Inferior parietal cortex (tissue), 1 donor: ENCODE measurements around the gene NEXN.
"Not testable (repeated sequence)": the region's sequence is repeated elsewhere in the genome, so short reads cannot be mapped to it uniquely, and the experiment has no call there.

Experiments used
- DNase-seq: peaks from one replicate; pipeline ENCODE4 v3.0.0-alpha.2; 2016; ENCODE audit errors: extremely low spot score

NEXN gene

GRCh38 chr1:77906019-77906545 lies 17.7 kb downstream of the NEXN start:
- no peak for DNase-seq

DNA sequence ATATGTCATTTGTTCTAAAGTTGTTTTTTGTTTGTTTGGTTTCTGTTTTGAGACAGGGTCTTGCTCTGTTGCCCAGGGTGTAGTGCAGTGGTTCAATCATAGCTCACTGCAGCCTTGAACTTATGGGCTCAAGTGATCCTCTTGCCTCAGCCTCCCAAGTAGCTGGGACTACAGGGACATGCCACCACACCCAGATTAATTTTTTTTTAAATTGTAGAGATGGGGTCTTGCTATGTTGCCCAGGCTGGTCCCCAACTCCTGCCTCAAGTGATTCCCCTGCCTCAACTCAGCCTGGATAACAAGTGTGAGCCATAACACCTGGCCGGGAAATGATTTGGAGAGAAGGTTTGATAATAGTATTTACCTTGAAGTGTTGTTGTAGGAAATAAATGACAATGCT lies 18.2 kb downstream of the NEXN start:
- DNase-seq = no peak

DNA sequence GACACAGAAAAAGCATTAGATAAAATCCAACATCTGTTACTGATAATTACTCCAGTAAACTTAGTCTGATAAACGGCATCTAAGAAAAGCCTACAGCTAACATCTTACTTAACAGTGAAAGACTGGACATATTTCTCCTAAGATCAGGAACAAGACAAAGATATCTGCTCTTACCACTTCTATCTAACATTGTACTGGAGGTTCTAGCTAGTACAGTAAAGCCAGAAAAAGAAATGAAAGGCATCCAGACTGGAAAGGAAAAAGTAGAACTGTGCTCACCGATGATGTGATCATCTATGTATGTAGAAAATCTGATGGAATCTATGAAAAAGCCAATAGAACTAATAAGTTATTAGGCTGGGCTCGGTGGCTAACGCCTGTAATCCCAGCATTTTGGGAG lies 21.7 kb downstream of the NEXN start:
- no peak for DNase-seq

DNA sequence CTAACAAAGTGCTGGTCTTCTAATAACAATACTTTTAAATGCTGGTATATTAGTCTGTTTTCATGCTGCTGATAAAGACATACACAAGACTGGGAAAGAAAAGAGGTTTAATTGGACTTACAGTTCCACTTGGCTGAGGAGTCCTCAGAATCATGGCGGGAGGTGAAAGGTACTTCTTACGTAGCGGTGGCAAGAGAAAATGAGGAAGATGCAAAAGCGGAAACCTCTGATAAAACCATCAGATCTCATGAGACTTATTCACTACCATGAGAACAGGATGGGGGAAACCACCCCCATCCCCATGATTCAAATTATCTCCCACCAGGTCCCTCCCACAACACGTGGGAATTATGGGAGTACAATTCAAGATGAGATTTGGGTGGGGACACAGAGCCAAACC lies 30.5 kb downstream of the NEXN start:
- not testable (repeated sequence) for DNase-seq

DNA sequence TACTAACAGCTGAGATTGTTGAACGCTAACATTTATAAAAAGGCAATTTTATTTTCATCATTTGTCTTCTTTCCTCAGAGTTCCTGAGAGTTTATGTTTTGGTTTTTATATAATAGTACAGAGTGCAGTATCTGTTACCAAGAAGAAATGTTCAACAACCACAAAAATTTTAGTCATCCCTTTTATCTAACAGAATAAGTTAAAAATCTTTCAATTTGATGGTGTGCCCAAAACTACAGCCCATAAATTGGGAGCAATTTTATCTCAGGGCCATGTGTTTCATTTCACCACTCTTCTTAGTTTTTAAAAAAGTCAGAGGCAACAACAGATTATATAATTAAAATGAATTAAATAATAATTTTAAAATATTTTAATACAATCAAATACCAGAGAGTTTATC lies 37.1 kb downstream of the NEXN start:
- DNase-seq = no peak

- DNase-seq = no peak
Measured at GRCh38 chr1:77925956-77926355, 37.5 kb downstream of the NEXN start.

DNA sequence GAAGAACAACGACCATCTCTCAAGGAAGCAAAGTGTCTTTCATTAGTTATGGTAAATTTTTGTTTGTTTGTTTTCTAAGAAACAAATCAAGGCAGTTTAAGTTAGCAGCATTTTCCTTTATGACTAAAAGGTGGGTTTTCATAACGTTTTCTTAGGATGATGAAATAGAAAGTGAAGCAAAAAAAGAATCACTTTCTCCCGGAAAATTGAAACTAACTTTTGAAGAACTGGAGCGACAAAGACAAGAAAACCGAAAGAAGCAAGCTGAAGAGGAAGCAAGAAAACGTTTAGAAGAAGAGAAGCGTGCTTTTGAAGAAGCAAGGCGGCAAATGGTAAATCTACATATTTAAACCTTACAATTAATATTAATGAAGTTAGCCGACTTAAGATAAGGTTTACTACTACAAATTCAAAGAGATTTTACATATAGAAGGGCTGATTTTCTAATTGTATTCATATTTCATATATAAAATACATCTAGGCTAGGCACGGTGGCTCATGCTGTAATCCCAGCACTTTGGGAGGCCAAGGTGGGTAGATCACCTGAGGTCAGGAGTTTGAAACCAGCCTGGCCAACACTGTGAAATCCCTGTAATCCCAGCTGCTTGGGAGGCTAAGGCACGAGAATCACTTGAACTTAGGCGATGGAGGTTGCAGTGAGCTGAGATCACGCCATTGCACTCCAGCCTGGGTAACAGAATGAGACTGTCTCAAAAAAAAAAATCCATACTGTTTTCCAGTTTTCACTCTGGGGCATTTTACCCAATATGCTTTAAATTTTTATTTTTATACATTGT lies 38.3 kb downstream of the NEXN start:
- DNase-seq = no peak

GRCh38 chr1:77927414-77927813 lies 39.0 kb downstream of the NEXN start:
- no peak for DNase-seq

DNA sequence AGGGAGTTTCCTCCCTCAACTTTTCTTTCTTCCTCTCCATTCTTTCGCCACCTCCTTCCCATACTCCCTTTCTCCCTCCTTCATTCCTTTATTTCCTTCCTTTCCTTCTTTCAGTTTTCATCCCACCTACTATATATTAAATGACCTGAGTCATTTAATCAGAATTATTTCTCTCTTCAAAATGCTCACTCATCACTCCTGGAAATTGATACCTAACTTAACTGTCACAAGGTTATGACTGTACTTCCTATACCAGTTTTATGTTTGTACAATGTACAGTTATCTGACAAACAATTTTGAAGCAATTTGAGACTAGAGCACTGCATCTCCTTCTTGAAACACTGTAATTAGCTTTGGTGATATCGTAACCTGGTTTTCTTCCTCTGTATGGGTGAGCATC lies 41.4 kb downstream of the NEXN start:
- no peak for DNase-seq

DNA sequence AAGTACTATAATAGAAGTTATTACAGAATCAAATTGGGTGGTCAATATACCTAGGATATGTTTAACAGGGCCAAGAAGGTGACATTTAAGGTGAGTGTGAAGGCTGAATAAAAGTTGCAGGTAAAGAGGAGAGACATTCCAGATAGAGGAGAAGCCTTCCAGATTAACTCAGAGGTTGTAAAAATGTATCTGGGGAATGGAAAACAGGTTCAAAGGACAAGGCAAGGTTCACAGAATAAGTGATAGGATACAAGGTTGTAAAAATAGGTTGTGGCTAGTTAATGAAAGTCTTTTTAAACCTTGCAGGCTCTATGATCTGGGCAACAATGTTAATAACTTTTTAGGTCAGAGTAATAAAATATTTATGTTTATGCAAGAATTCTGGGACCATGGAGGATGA lies 50.2 kb downstream of the NEXN start:
- DNase-seq = no peak

DNA sequence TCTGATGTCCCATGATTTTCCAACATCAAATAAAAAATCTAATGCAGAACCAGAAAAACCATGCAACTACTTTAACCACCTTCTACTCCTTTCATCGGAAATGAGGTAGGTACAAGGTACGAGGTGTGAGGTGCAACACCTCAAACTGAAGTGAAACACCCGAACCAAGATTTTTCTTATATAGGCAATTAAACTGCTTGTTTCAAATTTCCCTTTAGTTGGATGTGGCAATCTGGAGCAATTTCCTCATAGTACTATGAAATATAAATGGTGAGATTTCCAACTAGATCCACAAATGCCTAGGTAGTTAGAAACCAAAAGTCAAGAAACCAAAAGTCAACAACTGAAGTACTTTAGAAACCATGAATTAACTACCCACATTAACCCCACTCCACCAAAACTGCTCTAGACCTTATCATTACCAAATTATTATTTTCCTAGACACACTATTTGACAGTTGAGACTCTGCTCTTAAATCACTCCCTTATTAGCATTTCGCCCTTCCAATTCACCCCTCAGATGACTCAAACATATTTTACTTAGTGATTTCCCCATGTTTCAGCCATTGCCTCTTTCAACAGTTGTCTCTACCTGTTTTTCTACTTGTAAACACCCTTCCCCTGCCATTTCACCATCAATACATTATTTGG lies 52.6 kb downstream of the NEXN start:
- no peak for DNase-seq

GRCh38 chr1:77942400-77943140 lies 54.1 kb downstream of the NEXN start:
- DNase-seq = no peak

GRCh38 chr1:77945345-77945744 lies 56.9 kb downstream of the NEXN start:
- DNase-seq = no peak

DNA sequence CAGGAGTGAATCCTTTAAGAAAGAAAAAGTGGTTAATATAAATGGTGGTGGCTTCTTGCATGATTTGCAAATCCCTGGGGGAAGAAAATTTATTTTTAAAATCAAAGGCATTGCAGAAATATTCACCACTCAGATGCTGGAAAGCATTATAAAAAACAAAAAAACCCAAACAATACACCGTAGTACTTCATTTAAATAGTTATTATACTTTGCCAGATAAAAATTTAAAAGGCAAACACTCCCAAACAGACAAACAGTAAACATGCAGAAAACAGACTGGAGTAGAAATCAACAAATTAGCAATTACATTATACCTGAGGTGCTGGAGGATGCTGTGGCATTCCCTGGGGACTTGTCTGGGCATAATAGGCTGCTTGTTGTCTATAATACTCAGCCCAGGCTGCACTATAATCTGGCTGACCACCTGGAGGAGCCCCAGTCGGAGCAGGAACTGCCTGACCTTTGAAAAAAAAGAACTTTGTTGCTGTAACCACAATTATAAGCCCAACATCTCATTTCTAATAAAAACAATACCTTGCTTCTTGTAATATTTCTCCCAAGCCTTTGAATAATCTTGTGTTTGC lies 60.5 kb downstream of the NEXN start:
- no peak for DNase-seq

DNA sequence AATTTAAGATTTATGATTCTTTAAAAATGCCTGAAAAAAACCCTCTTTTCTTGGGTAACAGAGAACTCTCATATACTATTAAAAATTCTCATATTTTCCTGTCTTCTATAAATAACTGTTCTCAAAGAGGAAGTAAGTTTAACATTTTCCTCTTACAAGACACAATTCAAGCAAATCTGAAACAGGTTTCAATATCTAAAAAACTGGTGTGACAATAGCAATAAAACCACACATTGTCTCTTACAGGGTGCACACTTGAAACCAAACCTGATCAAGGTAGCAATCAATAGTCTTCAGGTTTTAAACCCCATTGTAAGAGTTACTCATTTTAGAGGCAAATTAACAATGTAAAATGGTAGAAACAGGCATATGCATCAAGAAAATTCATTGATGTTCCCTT lies 62.4 kb downstream of the NEXN start:
- DNase-seq = no peak

GRCh38 chr1:77951328-77951727 lies 62.9 kb downstream of the NEXN start:
- no peak for DNase-seq

- no peak for DNase-seq
Measured at GRCh38 chr1:77953907-77954306, 65.5 kb downstream of the NEXN start.

DNA sequence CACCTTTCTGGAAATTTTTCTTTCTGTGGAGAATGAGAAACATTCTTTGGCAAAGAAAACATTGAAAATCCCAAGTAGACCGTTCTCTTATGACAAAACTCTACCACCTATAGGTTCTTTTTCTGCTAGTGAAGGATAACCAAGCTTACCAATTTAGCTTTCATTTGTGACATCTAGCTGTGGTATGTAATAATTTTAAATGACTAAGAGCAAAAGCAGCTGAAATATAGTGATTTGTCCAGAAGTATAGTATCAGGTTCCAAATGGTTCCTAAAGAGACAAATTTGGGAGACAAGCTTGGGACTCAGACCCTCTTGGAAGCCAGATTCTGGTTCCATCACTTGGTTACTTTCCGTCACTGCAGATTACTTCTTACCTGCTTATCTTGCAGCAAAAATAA lies 66.1 kb downstream of the NEXN start:
- no peak for DNase-seq

DNA sequence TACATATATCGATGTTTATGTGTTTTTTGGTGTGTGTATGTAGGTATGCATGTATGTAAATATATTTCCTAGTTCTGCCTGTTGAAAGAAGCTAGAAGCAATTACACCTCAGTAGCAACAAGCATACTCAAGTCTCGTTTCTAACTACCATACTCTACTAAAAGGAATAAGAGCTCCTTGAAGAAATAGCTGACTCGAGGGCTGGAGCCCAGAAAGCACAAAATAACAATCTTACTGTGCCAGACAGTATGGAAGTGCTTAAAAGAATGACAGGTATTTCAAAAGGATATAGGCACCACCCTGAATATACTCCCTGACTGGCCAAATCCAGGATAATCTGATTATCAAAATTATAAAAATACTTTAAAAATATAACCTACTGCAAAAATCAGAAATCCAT lies 67.3 kb downstream of the NEXN start:
- no peak for DNase-seq

- DNase-seq = no peak
Measured at GRCh38 chr1:77956464-77956863, 68.0 kb downstream of the NEXN start.

DNA sequence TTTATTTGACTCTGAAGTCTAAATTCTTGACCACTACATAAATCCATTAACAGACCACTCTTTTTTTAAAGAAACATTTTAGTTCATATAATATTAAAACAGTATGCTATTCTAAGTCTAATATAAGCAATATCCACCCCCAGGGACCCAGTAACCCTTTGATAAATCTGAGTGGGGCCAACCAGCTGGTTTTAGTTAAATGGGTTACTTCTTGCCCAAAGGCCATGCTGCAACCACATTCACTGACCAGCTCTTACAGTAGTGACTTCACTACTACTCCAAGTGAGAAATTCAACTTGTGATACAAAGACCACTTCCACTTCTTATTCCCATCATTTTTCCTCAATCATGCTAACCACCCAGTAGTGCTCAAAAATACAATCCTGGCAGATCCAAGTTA lies 70.0 kb downstream of the NEXN start:
- no peak for DNase-seq

DNA sequence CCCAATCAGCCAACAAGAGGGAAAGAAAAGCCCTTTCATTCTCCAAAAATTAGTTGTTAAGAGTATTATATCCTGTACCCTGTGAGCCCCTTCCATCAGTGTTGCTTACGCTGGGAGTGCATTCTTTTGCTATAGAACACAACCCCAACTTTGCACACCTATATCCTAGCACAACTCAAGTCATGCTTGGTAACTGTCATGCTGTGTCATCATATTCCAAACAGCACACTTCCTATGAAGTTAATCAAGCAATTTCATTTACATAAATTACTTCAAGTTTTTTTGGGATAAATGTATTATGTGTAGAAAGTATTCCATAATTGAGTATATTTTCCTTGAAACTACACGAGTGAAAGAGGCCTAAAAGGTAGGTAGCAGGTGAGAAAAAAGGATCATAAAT lies 70.4 kb downstream of the NEXN start:
- no peak for DNase-seq
